OCI-LY1 (cell line): Measurements from ENCODE around the gene PJVK.

ENCODE experiments used
- CTCF ChIP-seq: fragments of 200-600 bp; sonication (generic), shearing (Covaris generic); IDR thresholded peaks from 2 replicates; pipeline ENCODE4 v1.5.1; 2017; ENCODE audit warnings: mild to moderate bottlenecking, antibody characterized with exemption, low read length, moderate library complexity, mixed read lengths
- EZH2 ChIP-seq: fragments of 200-600 bp; sonication (generic), shearing (Covaris generic); IDR thresholded peaks from 2 replicates; pipeline ENCODE4 v1.8.0; 2017; ENCODE audit warnings: borderline replicate concordance, mixed run types, mild to moderate bottlenecking, antibody characterized with exemption, low read length, moderate library complexity, mixed read lengths

DNA sequence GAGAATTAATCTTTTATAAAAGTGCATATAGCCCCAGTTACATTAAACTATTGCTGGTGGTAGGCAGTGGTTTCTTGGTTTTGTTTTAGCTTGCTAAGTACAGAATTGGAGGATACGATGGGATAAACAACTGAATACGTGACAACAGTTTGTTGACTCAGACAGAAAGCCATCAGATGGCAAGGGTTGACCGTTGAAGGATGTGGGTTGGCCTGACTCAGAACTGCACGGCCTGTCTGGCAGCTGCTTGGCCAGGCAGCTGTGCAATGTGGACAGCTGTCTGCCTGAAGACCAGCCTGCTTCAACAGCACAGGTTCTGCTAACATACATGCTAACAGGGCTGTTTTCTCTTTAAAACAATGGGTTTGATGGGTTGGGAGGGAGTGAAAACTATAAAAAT, 46.8 kb upstream of the PJVK start:
- no peak for TF ChIP-seq CTCF
- no peak for TF ChIP-seq EZH2
